GM19043 (cell line): ENCODE results near the gene ZIM2.

Experiments used
- ATAC-seq: cut with Tn5 transposase; IDR thresholded peaks from one replicate; pipeline ENCODE4 v1.9.1; 2021; ENCODE audit warnings: low read depth; ENCODE audit not compliant: unreplicated experiment

ZIM2 gene

DNA sequence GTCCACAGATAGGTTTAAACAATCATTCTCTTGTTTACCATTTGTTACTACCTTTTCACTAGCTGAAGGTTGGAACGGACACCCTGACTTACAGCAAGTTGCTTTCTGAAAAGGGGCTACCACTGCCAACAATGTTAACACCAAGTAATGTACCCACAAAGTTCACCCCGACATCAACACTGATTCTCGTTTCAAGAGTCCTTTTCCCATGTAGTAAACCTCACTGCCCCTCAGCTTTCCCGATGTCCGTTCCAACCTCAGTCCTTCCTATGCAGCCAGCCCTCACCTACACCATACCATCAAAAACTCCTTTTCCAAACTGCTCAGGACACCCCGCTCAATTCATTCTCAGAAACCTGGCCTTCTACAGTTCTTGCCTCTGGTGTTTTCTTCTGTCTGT, 29.0 kb downstream of the ZIM2 start:
- no peak for ATAC-seq

DNA sequence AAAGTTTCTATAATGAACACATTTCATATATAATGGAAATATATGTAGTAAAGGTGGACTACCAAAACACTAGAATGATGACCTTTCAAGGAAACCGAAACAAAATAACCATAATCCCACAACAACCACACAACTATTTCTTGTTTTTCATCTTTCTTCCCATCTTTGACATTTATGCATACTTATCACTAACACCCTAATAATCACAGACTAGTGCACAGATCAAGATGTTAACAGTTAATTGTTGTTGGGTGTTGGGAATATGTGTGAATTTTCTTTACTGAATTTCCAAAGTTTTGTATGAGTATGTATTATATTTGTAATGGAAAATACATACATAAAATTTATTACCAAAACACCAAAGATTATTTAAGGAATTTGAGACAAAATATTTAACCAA, 30.3 kb downstream of the ZIM2 start:
- no peak for ATAC-seq

DNA sequence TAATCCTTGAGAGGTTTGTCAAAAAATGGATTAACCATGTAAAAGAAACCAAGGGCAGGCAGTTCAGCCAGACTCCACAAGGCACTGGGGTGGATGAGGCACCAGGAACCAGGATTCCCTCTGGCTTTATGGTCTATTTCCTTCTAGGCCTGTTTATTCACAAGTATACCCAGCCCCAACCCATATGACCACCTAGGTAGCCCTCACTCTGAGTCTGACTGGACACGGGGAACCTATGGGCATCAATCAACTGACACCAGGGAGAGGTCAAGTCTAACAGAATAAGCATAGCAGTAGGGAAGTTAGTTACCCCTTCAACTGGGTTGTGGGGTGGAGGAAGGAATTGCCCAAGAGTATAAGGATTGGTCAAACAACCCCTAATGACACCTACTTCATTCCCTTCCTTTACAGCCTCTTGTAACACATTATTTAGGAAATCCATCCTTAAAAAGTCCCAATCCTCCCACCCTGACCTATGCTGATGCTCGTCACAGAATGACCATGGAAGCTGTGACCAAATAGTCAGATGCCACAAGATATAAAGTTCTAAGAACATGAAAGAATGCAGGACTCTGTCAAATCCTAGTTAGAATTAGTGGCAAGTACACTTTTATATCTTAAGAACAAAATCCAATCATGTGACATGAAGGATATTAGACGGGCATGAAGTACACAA, 31.7 kb downstream of the ZIM2 start:
- no peak for ATAC-seq

DNA sequence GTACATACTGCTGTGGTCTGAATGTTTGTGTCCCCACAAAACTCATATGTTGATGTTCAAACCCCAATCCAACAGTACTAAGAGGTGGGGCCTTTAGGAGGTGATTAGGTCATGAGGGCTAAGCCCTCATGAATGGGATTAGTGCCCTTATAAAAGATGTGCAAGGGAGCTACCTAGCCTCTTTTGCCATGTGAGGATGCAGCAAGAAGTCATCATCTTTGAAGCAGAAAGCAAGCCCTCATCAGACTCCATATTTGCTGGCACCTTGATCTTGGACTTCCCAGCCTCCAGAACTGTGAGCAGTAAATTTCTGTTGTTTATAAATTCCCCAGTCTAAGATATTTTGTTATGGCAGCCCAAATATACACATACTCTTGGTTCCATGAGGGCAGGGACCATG, 33.9 kb downstream of the ZIM2 start:
- ATAC-seq, result no peak

DNA sequence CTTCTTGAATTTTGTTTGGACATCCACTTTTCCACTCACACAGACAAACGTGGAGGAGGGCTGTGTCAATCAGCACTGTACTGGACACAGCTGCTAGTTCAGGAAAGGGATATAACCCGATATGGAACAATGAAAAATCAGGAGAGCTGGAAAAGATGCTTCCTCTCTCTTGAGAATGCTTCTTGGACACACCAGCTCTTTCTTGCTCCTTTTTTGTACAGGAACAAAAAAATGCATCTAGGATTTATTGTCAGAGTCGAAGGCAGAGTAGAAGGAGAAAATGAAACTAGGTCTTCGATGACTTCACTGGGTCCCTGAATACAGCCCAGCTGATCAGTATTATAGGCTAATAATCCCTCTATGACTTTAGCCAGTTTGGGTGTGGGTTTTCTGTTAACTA, 62.2 kb downstream of the ZIM2 start:
- no peak for ATAC-seq

DNA sequence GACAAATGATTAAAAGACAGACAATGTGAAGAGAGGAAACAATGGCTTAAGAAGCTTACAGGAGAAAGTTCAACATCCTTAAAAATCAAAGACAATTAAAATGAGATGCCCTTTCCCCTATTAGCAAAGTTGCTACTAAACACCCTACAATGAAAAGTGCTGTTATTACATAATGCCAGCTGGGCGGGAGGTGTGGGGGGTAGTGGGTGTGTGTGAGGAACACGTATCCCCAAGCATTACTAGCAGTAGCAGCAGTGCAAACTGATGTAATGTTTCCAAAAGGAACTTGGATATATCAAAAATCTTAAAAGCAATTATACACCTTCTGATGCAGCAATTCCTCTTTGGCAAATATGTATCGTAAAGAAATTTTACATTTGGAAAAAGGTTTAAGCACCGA, 70.9 kb downstream of the ZIM2 start:
- no peak for ATAC-seq

DNA sequence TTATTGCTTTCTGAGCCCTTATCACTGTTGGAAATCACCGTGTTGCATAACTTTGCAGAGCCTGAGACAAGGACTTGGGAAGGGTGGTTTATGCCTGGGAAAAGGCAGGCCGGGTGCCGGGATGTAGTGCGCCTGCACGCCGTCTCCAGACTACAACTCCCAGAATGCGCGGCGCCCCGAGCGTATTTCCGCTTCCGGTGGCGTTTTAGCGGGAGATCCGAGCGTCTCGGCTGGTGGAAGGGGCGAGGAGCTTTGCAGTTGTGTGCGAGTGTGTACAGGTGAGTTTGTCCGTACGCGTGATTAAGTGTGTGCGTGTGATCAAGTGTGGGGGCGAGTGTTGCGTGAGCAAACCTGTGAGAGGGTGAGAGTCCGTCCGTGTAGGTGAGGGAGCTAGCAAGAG, 75.4 kb downstream of the ZIM2 start:
- no peak for ATAC-seq

DNA sequence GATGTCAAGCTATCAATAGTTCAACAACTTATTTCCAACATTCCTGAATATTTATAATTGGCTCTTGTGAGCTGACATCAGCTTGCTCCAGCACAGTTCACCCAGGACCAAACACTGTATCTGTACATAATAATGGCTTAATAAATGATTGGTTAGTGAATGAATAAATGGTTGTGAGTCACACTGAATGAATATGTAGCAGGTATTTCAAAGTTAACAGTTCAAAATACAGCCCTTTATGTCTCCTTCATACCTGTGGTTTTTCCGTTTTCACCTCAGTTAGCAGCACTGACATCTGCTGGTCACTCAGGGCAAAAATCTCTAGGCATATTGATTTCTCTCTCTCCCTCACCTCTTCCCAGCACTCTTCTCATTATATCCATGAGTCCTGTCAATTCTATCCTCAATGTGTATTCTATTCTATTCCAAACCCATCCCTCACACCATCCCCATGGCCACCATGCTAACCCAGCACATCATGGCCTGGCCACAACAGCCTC, 76.3 kb downstream of the ZIM2 start:
- ATAC-seq, result no peak

DNA sequence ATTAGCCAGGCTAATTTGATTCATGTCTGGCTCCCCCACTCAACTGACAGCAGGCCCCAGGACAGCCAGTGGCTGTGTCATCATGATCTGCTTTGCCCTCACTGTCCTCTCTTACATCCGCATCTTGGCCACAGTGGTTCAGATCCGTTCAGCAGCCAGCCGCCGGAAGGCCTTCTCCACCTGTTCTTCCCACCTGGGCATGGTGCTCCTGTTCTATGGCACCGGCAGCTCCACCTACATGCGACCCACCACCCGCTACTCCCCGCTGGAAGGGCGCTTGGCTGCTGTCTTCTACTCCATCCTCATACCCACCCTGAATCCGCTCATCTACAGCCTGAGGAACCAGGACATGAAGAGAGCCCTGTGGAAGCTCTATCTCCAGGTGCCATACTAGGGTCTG, 79.7 kb downstream of the ZIM2 start:
- ATAC-seq, result no peak

DNA sequence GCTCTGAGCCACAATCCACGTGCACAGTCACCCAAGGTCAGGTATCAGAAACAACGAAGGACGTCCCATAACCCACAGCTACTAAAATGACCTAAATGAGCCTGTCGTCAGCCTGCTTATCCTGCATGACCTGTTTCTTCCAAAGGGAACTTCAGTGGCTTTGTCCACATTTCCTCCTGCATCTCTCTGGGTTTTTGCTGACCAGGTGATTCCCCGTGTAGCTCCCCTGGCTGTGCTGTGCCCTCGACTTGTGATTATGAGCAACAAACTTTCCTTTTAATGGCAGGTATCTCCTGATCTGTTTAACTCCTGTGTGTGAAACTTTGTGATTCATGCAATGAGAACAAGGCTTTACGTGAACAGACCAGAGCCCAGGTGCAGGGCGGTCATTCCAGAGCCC, 81.0 kb downstream of the ZIM2 start:
- ATAC-seq, result no peak

DNA sequence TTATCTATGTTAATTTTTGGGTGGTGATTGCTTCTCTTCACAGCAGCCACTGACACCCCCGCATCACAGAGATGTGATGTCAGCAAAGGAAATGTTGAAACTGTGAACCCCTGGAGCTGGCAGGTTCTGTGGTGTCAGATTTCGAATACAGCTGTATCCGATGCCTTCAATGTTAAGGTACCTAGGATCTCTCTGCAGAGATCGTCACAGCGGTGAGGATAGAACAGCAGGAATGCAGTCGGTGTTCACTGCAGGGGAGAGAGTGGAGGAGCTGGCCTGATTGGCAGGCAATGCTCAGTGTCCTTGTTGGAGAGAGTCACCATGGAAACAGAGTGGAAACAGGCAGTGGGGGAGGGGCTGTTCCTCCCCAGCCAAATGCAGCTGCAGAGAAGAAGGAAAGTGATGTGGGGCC, 89.4 kb downstream of the ZIM2 start:
- no peak for ATAC-seq

DNA sequence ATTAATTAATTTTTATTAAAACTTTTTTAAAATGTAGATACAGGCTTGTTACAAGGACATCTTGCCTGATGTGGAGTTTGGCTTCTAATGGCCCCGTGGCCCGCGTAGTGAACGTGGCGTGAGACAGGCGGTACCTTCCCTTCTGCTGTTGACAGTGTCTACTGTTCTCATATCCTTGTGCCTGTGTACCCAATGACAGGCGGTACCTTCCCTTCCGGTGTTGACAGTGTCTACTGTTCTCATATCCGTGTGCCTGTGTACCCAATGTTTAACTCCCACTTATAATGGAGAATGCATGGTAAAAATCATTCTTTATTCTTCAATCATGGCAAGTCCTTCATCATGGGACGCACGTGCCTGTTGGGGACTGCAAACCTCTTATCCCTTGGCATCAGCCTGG, 89.9 kb downstream of the ZIM2 start:
- ATAC-seq, result no peak

DNA sequence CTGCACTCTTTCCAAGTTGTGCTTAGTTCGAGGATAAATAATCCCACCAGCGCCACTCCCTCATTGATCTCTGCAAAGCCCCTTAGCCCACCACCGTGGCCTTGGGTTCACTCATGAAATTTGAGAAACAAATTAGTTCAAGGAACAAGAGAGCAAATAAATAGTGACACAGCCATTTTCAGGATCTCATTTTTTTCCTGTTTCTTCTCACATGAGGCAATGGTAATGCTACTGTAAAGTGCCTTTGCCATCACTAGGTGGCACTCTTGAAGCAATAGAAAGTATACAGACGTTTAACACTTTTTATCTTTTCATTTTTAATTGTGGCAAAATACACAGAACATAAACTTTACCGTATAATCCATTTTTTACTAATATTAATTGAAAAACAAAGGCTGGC, 92.1 kb downstream of the ZIM2 start:
- ATAC-seq, result no peak

DNA sequence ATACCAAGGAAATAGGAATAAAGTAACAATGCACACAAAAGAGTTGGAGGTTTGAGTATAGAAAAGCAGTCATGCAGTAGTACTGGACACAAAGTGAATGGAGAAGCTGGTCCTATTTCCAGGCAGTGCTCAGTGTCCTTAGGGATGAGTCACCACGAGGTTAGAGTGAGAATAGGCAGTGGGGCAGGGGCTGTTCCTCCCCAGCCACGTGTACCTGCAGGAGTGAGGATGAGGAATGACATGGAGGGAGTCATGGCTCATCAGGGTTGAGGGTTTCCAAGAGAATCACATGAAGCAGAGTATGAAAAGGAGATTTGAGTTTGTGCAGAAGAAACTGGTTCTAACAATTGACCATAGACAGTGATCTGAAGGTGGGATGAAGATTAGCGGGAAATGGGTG, 94.2 kb downstream of the ZIM2 start:
- no peak for ATAC-seq

DNA sequence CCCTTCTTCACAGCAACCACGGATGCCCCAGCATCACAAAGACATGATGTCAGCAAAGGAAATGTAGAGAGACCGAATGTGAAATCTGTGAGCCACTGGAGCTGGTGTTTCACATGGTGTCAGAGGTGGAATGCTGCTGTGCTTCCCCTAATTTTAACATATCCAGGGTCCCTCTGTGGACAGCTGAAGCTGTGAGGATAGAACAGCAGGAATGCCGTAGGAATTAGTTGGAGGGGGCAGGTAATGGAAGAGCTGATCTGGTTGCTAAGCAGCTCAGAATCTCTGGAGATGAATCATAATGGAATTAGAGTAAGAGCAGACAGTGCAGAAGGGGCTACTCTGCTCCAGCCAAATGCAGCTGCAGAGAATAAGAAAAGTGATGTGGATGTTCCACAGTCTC, 100.0 kb downstream of the ZIM2 start:
- no peak for ATAC-seq

DNA sequence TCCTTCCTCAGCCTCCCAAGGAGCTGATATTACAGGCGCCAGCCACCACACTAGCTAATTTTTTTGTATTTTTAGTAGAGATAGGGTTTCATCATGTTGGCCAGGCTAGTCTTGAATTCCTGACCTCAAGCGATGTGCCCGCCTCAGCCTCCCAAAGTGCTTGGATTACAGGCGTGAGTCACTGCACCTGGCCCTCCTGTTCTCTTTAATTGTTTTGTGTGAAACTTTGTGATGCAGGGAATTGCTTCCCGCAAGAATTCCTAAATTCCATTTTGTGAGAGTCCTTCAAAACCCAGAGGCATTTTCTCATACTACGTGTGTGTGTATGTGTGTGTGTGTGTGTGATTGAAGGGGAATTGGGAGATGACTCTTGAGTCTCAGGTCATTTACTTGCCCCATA, 104.0 kb downstream of the ZIM2 start:
- no peak for ATAC-seq

DNA sequence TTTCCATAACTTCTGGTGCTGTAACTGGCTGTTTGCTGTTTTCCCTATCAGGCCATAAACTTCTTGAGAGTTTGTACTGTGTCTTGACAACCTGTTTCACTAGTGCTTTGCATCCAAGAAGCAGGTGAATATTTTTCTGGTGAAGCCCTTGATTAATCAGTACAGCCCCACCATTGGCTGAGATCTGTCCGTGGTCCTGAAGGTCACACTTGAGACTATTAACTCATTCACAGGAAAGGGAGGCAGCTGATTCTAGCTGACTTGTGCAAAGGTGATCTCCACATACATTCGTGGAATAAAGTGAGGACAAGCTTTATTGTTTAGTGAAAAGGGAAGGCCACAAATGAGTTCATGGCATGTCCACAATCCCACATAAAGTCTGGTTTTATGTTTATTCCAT, 107.5 kb downstream of the ZIM2 start:
- ATAC-seq, result no peak

DNA sequence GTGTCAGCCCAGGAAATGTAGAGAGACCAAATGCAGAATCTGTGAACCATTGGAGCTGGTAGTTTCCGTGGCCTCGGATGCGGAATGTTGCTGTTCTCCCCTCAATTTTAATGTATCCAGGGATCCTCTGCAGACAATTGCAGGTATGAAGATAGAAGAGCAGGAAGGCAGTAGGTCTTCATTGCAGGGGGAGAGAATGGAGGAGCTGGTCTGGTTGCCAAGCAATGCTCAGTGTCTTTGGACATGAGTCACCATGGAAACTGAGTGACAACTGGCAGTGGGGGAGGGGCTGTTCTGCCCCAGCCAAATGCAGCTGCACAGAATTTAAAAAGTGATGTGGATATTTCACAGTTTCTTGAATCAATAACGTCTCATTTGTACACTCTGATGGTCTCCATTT, 112.8 kb downstream of the ZIM2 start:
- no peak for ATAC-seq

DNA sequence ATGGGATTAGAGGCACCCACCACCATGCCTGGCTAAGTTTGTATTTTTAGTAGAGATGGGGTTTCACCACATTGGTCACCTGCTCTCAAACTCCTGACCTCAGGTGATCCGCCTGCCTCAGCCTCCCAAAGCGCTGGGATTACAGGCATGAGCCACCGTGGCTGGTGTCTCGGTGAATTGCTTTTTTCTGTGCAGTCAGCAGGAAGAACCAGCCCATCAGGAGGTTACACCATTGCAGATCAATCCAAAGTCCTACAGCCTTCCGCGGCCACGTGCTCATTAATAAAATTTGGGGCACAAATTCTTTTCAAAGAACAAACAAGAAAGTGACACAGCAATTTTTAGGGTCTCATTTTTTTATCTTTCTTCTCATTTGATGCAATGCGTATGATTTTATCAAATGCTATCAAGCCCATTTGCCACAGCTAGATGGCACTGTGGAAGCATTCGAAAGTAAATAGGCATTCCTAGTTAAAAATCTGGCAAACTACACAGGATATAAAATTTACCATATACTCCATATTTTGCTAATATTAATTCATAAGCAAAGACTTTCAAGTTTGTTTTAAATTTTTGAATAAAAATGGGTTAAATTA, 114.6 kb downstream of the ZIM2 start:
- no peak for ATAC-seq
